Neural cell (in vitro differentiated cells): ENCODE measurements around the gene LMOD1. TPM values are rescaled to one million over a fixed set of nuclear protein-coding genes. Genes with fewer than 3 reads are reported as not detected.

ENCODE experiments used
- H2AFZ ChIP-seq: fragments of 200-600, 300-800 bp; sonication (generic), shearing (Covaris generic); 2 replicates; pipeline ENCODE4 v1.6.0; 2014; ENCODE audit warnings: low read depth, mild to moderate bottlenecking, antibody characterized with exemption, low read length, moderate library complexity
- H3F3A ChIP-seq: fragments of 200-600 bp; shearing (Covaris generic); 2 replicates; pipeline ENCODE4 v1.6.1; 2016; ENCODE audit warnings: mild to moderate bottlenecking, moderate library complexity, mixed read lengths, antibody characterized with exemption, low read length; ENCODE audit not compliant: insufficient read depth, poor library complexity, severe bottlenecking
- H3K27ac ChIP-seq: fragments of 200-600, 300-800 bp; sonication (generic), shearing (Covaris generic); 2 replicates; pipeline ENCODE4 v1.5.1; 2014; ENCODE audit warnings: mild to moderate bottlenecking, low read length, moderate library complexity
- H3K27me3 ChIP-seq: fragments of 300-800, 200-600 bp; sonication (generic), shearing (Covaris generic); 2 replicates; pipeline ENCODE4 v1.6.0; 2014; ENCODE audit warnings: mild to moderate bottlenecking, low read depth, low read length, moderate library complexity; ENCODE audit not compliant: insufficient read depth
- H3K36me3 ChIP-seq: fragments of 300-800, 200-600 bp; sonication (generic), shearing (Covaris generic); 2 replicates; pipeline ENCODE4 v1.5.1; 2014; ENCODE audit warnings: mild to moderate bottlenecking, antibody characterized with exemption, low read length, moderate library complexity; ENCODE audit not compliant: insufficient read depth
- H3K4me2 ChIP-seq: fragments of 300-800, 200-600 bp; sonication (generic), shearing (Covaris generic); 2 replicates; pipeline ENCODE4 v1.6.0; 2014; ENCODE audit warnings: mild to moderate bottlenecking, low read length
- H3K4me3 ChIP-seq: fragments of 300-800, 200-600 bp; sonication (generic), shearing (Covaris generic); 2 replicates; pipeline ENCODE4 v1.5.1; 2014; ENCODE audit warnings: mild to moderate bottlenecking, low read length, moderate library complexity
- H3K79me2 ChIP-seq: fragments of 200-600 bp; shearing (Covaris generic); replicated peaks from 2 replicates; pipeline ENCODE4 v1.6.0; 2014; ENCODE audit warnings: mild to moderate bottlenecking, low read length, moderate library complexity; ENCODE audit not compliant: insufficient read depth
- H3K9ac ChIP-seq: fragments of 300-800, 200-600 bp; sonication (generic), shearing (Covaris generic); 2 replicates; pipeline ENCODE4 v1.6.1; 2016; ENCODE audit warnings: mild to moderate bottlenecking, low read length, mixed read lengths
- H3K9me2 ChIP-seq: fragments of 200-600 bp; shearing (Covaris generic); 2 replicates; pipeline ENCODE4 v1.6.1; 2016; ENCODE audit warnings: mild to moderate bottlenecking, low read length, mixed read lengths; ENCODE audit not compliant: insufficient read depth
- H3K9me3 ChIP-seq: fragments of 200-600, 300-800 bp; sonication (generic), shearing (Covaris generic); 2 replicates; pipeline ENCODE4 v1.6.1; 2016; ENCODE audit warnings: mild to moderate bottlenecking, mixed run types, low read length, moderate library complexity, mixed read lengths
- H4K20me1 ChIP-seq: fragments of 200-600 bp; shearing (Covaris generic); 2 replicates; pipeline ENCODE4 v1.6.1; 2016; ENCODE audit warnings: mild to moderate bottlenecking, mixed run types; ENCODE audit not compliant: insufficient read depth
- CTCF ChIP-seq: fragments of 450-650 bp; IDR thresholded peaks from 2 replicates; pipeline ENCODE4 v1.5.1; 2014; ENCODE audit warnings: antibody characterized with exemption, mild to moderate bottlenecking, moderate library complexity; ENCODE audit not compliant: poor library complexity, severe bottlenecking
- EP300 ChIP-seq: fragments of 450-650 bp; conservative IDR thresholded peaks from 2 replicates; pipeline ENCODE4 v1.6.1; 2014; ENCODE audit warnings: antibody characterized with exemption, mild to moderate bottlenecking, moderate library complexity; ENCODE audit not compliant: poor library complexity, severe bottlenecking
- EZH2 ChIP-seq: fragments of 200-600, 300-800 bp; shearing (Covaris generic), sonication (generic); IDR thresholded peaks from 2 replicates; pipeline ENCODE4 v1.6.1; 2014; ENCODE audit warnings: antibody characterized with exemption, low read length, borderline replicate concordance, mild to moderate bottlenecking; ENCODE audit not compliant: insufficient read depth, poor library complexity, severe bottlenecking
- MXI1 ChIP-seq: fragments of 450-650 bp; conservative IDR thresholded peaks from 2 replicates; pipeline ENCODE4 v1.6.1; 2014; ENCODE audit warnings: antibody characterized with exemption, mild to moderate bottlenecking; ENCODE audit not compliant: poor library complexity, severe bottlenecking
- POLR2AphosphoS5 ChIP-seq: IDR thresholded peaks from 2 replicates; pipeline ENCODE4 v1.6.1; 2012
- RAD21 ChIP-seq: fragments of 450-650 bp; conservative IDR thresholded peaks from 2 replicates; pipeline ENCODE4 v1.6.1; 2014; ENCODE audit warnings: antibody characterized with exemption, mild to moderate bottlenecking, moderate library complexity
- SMC3 ChIP-seq: fragments of 450-650 bp; conservative IDR thresholded peaks from 2 replicates; pipeline ENCODE4 v1.6.1; 2014; ENCODE audit warnings: antibody characterized with exemption, mild to moderate bottlenecking, moderate library complexity; ENCODE audit not compliant: poor library complexity
- TAF1 ChIP-seq: IDR thresholded peaks from 2 replicates; pipeline ENCODE4 v1.6.1; 2012; ENCODE audit warnings: low read depth
- polyA plus RNA-seq: library from polyadenylated mRNA; depleted of rRNA; stranded (reverse); fragments of >200 nt; gene quantifications from 2 replicates; pipeline ENCODE4 v1.2.3, GENCODE V29; 2014
- TF ChIP-seq, protein P1 (sequence below): IDR thresholded peaks from 2 replicates; pipeline ENCODE4 v1.6.1; 2012; ENCODE audit warnings: borderline replicate concordance

The LMOD1 gene
- polyA plus RNA-seq, 1 donor from 2014 or later = not detected

DNA sequence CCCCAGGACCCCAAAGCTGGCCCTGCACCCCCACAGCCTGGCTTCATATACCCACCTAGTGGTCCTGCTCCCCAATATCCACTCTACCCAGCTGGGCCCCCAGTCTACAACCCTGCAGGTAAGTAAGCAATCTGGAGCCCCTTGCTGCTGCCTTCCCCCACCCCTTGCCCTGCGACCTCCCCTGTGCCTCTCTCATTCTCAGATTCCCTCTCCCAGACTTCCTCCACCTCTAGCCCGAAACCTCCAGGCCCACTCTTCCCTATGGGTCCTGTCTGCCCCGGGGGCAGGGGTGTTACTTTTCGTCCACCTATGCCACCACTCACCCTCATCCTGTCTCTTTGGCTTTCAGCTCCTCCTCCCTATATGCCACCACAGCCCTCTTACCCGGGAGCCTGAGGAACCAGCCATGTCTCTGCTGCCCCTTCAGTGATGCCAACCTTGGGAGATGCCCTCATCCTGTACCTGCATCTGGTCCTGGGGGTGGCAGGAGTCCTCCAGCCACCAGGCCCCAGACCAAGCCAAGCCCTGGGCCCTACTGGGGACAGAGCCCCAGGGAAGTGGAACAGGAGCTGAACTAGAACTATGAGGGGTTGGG, 54.8 kb downstream of the LMOD1 start:
- Histone ChIP-seq H2AFZ (no peak overlapping the region), H3F3A (no peaks in the 10 kb centered on the region), H3K4me2 (no peak overlapping the region), H3K36me3 (no peaks in the 10 kb centered on the region), H3K4me3 (no peak overlapping the region), H3K9ac (no peak overlapping the region), H3K9me3 (no peaks in the 10 kb centered on the region), H3K79me2 (no peaks in the 10 kb centered on the region), H3K27me3 (peaks cover 17% of the 10 kb centered on the region), H4K20me1 (no peaks in the 10 kb centered on the region), H3K9me2 (no peaks in the 10 kb centered on the region), H3K27ac (no peak overlapping the region)
- TF ChIP-seq CTCF (no peak), EP300 (no peak), SMC3 (no peak), RAD21 (no peak), TAF1 (no peak), POLR2AphosphoS5 (no peak), MXI1 (no peak), EZH2 (no peak)
- TF ChIP-seq, protein P1, sequence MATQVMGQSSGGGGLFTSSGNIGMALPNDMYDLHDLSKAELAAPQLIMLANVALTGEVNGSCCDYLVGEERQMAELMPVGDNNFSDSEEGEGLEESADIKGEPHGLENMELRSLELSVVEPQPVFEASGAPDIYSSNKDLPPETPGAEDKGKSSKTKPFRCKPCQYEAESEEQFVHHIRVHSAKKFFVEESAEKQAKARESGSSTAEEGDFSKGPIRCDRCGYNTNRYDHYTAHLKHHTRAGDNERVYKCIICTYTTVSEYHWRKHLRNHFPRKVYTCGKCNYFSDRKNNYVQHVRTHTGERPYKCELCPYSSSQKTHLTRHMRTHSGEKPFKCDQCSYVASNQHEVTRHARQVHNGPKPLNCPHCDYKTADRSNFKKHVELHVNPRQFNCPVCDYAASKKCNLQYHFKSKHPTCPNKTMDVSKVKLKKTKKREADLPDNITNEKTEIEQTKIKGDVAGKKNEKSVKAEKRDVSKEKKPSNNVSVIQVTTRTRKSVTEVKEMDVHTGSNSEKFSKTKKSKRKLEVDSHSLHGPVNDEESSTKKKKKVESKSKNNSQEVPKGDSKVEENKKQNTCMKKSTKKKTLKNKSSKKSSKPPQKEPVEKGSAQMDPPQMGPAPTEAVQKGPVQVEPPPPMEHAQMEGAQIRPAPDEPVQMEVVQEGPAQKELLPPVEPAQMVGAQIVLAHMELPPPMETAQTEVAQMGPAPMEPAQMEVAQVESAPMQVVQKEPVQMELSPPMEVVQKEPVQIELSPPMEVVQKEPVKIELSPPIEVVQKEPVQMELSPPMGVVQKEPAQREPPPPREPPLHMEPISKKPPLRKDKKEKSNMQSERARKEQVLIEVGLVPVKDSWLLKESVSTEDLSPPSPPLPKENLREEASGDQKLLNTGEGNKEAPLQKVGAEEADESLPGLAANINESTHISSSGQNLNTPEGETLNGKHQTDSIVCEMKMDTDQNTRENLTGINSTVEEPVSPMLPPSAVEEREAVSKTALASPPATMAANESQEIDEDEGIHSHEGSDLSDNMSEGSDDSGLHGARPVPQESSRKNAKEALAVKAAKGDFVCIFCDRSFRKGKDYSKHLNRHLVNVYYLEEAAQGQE = no peak

GRCh38 chr1:201890806-201891450, 55.4 kb downstream of the LMOD1 start:
- TF ChIP-seq, protein P1 = no peak
- no peak for TF ChIP-seq SMC3
- TF ChIP-seq CTCF = no peak
- TF ChIP-seq MXI1 = no peak
- no peak for TF ChIP-seq POLR2AphosphoS5
- no peak for TF ChIP-seq EZH2
- no peak for TF ChIP-seq TAF1
- no peak for TF ChIP-seq EP300
- no peak for TF ChIP-seq RAD21
- no peak overlapping the region for H3K27ac ChIP-seq
- H3F3A ChIP-seq = no peaks in the 10 kb centered on the region
- H2AFZ ChIP-seq = no peak overlapping the region
- no peaks in the 10 kb centered on the region for H3K36me3 ChIP-seq
- no peak overlapping the region for H3K9ac ChIP-seq
- no peaks in the 10 kb centered on the region for H3K9me3 ChIP-seq
- no peaks in the 10 kb centered on the region for H4K20me1 ChIP-seq
- no peaks in the 10 kb centered on the region for H3K79me2 ChIP-seq
- no peak overlapping the region for H3K4me3 ChIP-seq
- H3K4me2 ChIP-seq = no peak overlapping the region
- peaks cover 17% of the 10 kb centered on the region for H3K27me3 ChIP-seq
- H3K9me2 ChIP-seq = no peaks in the 10 kb centered on the region
